IPS-NIHi11 (cell line): ENCODE results near the gene L3MBTL1.

Experiments used
- DNase-seq: peaks from one replicate; pipeline ENCODE4 v3.0.0; 2012; ENCODE audit warnings: mixed read lengths, low spot score

The L3MBTL1 gene

GRCh38 chr20:43506238-43506637, 1.3 kb upstream of the L3MBTL1 start:
- no peak for DNase-seq

GRCh38 chr20:43508106-43508505, 609 bp downstream of the L3MBTL1 start:
- peak; percentile 47 for DNase-seq

- DNase-seq, result peak; percentile 75
These were observed 1.1 kb downstream of the L3MBTL1 start for GRCh38 chr20:43508604-43509040.

GRCh38 chr20:43511879-43512278, 4.4 kb downstream of the L3MBTL1 start:
- no peak for DNase-seq

- DNase-seq, result no peak
These were observed 6.0 kb downstream of the L3MBTL1 start for GRCh38 chr20:43513372-43513930.

GRCh38 chr20:43513931-43514647, 6.6 kb downstream of the L3MBTL1 start:
- peak; percentile 95 for DNase-seq

GRCh38 chr20:43514648-43514999, 7.1 kb downstream of the L3MBTL1 start:
- DNase-seq, result peak; percentile 69

- DNase-seq, result no peak
These were observed 8.1 kb downstream of the L3MBTL1 start for GRCh38 chr20:43515628-43516027.

- DNase-seq, result no peak
These were observed 8.8 kb downstream of the L3MBTL1 start for GRCh38 chr20:43516251-43516824.

- no peak for DNase-seq
These were observed 12.7 kb downstream of the L3MBTL1 start for GRCh38 chr20:43520074-43520630.

- no peak for DNase-seq
These were observed 17.5 kb downstream of the L3MBTL1 start for GRCh38 chr20:43525021-43525420.

GRCh38 chr20:43528258-43528875, 20.9 kb downstream of the L3MBTL1 start:
- no peak for DNase-seq

- no peak for DNase-seq
These were observed 21.6 kb downstream of the L3MBTL1 start for GRCh38 chr20:43529051-43529450.

- no peak for DNase-seq
These were observed 22.1 kb downstream of the L3MBTL1 start for GRCh38 chr20:43529457-43530153.

GRCh38 chr20:43530321-43531090, 23.0 kb downstream of the L3MBTL1 start:
- DNase-seq, result no peak

GRCh38 chr20:43531091-43531443, 23.6 kb downstream of the L3MBTL1 start:
- no peak for DNase-seq

GRCh38 chr20:43532416-43533055, 25.0 kb downstream of the L3MBTL1 start:
- no peak for DNase-seq

GRCh38 chr20:43533060-43533459, 25.6 kb downstream of the L3MBTL1 start:
- DNase-seq, result no peak

- no peak for DNase-seq
These were observed 26.5 kb downstream of the L3MBTL1 start for GRCh38 chr20:43534016-43534415.

GRCh38 chr20:43534791-43535350, 27.4 kb downstream of the L3MBTL1 start:
- DNase-seq, result no peak
